Erythroblast (primary cell): ENCODE results near the gene RAB11FIP2.

Experiments used
- GATA1 ChIP-seq: IDR thresholded peaks from 2 replicates; pipeline ENCODE4 v1.6.1; 2011; ENCODE audit warnings: low read depth, mild to moderate bottlenecking, control low read depth, low read length, moderate library complexity
- POLR2A ChIP-seq: IDR thresholded peaks from 2 replicates; pipeline ENCODE4 v1.6.1; 2011; ENCODE audit warnings: mild to moderate bottlenecking, low read length

GRCh38 chr10:118047157-118047719 lies 497 bp upstream of the RAB11FIP2 start:
- TF ChIP-seq POLR2A (no peak), GATA1 (no peak)
